HPDE6-E6E7 (cell line): ENCODE measurements around the gene DLD.
"Not testable (repeated sequence)": the region's sequence is repeated elsewhere in the genome, so short reads cannot be mapped to it uniquely, and the experiment has no call there.

ENCODE experiments used
- DNase-seq: peaks from one replicate; pipeline ENCODE4 v3.0.0; 2011; ENCODE audit warnings: missing footprints; ENCODE audit errors: extremely low spot score

Gene DLD

DNA sequence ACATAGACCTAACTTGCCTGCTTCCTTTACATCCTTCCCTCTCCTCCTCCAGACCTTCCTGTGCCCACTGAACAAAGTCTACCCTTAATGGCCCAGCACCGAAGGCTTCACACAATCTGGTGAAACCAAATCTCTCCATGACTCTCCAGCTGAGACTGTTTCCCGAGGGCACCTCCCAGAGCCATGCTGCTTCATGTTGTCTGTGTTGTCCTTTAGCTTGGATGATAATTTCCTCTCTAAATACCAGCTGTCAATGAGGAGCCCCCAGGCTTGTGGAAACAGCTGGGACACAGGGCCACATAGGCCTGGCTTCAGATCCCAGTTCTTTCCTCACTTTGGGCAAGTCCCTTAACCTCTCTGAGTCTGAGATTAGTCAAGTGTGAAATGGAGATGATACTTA, 54.3 kb downstream of the DLD start:
- no peak for DNase-seq

GRCh38 chr7:107946451-107946850, 55.5 kb downstream of the DLD start:
- no peak for DNase-seq

- DNase-seq, result no peak
Observed at GRCh38 chr7:107946881-107947280, 55.9 kb downstream of the DLD start.

DNA sequence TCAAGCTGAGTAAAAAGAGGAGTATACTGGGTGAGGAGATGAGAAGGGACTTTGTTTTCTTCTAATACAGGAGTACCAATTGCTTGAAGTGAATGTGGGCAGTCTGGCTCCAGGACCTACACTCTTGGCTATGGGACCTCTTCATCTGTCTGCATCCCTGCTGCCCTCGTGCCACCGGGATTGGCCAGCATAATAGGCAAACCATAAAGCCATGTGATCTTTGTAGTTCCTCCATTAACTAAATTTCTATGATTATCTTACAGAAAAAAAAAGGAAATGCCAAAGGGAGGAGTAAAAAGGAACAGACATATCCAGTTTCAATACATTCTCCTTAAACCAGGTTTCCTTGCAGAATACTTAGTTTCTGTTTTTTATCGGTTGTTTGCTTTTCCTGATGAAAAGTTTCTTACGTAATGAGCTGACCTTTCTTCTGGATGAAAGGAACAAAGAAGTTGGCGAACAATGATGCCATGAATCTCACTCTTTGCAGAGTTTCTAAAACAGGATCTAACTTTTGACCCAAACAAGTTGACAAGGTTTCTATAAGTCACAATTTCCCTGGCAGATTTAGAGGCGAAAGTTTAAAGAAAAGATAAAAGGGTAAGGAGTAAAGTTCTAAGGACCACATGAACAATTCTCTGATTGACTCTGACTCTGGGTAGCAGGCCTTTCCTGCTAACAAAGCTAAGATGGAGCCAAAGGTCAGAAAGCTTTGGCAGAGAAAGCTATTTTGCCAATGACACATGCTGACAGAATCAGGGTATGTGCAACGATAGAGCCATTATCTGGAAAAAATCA, 57.9 kb downstream of the DLD start:
- DNase-seq, result peak; percentile 74

DNA sequence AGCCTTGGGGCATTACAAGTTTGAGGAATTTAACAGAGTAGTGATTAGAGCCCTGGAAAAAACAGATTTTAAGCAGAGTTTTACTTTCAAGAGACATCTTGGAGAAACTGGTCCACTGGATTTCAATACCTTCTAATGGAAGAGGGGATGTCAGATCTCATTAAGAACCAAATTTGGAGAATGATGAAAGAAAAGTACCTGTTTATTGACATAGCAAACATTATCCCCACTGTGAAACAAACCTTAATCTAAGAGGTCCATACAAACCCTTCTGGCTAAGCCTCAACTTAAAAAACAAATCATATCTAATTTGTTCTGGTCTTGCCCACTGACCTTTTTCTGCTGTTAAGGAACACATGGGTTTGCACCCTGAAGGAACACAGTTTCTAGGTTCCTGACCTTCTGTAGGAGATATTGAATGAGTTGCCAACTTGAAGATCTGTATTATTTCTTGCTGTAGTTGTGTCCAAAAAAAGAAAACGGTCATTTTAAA, 58.5 kb downstream of the DLD start:
- DNase-seq, result no peak

DNA sequence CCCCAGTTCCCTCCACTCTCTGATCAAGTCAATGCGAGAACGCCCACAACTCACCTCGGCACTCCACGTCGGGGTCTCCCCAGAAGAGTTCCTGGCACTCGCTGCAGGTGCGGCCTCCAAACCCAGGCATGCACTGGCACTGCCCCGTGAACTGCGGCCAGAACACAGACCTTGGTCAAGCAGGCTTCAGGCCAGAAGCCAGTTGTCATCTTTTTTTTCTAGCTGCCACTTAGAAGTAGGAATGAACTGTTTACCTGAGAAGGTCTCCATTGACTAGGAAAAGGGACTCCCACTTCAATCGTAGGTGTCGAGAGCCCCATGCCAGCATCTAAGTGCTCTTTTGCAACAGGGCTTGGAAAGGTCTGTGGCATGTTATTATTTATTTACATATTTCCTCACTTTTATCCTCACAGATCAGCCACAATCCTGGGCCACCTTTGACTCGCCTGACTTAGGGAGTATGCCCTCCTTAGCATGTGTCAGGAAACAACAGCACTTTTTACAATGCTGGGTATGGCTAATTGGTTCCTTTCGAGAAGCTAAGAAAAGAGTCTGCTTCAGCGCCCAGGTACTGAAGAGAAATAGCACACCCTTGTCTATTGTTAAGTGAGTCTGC, 60.3 kb downstream of the DLD start:
- DNase-seq, result no peak

DNA sequence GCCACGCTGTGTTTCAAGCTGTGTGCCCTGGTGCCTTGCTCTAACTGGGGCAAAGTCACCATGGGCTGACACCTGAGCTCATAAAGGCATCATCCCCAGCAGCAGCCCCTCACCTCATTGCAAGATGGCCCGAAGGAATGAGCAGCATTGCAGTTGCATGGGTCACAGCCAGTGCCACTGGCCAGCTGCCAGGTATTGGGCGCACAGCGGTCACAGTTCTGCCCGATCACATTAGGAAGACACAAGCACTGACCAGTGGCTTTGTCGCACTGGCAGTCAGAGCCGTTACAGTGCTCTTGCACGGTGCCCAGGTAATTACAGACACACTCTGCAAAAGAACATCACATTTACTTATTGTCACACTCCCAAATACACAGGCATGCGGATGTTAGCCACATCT, 60.9 kb downstream of the DLD start:
- DNase-seq, result no peak

DNA sequence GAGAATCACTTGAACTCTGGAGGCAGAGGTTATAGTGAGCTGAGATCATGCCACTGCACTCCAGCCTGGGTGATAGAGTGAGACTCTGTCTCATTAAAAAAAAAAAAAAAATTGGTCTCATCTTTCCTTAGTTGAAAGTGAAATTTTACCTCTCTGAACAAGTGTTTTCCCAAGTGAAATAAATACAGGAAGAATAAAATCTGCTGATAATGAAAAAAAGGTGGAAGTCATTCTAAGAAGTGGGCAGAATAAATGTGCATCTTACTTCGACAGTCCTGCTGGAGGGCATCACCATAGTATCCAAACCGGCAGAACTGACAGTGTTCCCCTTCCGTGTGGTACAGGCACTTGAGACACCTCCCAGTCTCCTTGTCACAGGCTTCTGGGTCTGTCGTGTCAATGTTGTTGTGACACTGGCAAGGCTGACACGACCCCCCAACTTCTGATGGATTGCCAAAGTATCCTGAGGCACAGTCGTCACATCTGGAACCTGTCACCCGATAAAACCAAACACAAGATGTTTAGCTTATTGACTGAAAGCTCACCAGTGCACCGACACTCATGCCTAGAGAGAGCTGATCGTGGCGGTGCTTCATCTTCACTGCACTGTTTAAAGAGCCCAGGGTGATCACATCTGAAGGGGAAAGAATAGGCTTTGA, 62.4 kb downstream of the DLD start:
- DNase-seq, result no peak

GRCh38 chr7:107953924-107954303, 62.9 kb downstream of the DLD start:
- DNase-seq, result no peak

- no peak for DNase-seq
Observed at GRCh38 chr7:107955394-107955793, 64.4 kb downstream of the DLD start.

GRCh38 chr7:107956950-107957349, 66.0 kb downstream of the DLD start:
- DNase-seq, result not testable (repeated sequence)

- DNase-seq, result no peak
Observed at GRCh38 chr7:107957436-107957835, 66.5 kb downstream of the DLD start.

DNA sequence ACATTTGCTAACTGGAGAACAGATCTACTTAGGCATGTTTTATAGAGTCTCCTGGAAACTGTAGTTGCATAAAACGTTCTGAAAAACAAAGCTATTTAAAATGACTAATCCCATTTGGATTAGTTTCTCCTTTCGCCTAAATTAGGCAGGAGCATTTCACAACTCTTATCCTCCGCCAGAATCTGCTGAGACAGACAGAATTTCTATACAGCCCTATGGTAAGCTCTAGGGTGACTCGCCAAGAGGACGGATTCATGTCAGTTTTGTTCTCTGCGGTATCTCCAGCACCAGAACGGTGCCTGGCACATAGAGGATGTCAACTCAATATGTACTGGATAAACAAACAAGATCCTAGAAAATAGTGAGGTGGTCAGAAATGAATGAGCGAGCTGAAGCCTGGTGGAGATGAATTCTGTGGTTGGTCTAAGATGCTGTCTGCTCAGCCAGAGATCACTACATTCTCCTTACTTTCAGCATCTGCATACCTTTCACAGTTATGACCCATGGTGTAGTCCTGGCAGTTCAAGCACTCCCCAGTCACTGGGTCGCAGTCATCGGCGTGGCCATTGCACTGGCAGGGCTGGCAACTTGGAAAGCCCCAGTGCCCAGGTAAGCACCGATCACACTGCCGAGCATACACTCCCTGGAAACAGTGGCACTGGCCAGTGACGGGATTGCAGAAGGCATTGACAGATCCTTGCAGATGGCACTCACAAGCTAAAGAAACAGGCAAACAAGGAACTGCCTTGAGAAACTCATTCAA, 68.0 kb downstream of the DLD start:
- DNase-seq, result no peak

DNA sequence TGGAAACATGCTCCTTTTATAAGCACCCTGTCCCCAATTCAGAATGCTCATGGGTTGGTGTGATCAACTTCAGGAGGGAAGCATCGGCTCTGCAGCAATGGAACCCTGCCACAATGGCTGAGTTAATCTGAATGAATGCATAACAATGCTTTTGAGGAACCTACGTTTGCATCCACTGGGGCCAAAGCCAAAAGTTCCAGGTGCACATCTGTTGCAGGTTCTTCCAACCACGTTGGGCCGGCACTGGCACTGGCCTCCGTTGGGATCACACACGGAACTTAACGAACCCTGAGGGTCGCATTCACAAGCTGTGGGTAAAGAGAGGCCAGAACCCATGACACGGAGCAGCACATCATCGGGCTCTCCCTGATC, 68.5 kb downstream of the DLD start:
- no peak for DNase-seq

DNA sequence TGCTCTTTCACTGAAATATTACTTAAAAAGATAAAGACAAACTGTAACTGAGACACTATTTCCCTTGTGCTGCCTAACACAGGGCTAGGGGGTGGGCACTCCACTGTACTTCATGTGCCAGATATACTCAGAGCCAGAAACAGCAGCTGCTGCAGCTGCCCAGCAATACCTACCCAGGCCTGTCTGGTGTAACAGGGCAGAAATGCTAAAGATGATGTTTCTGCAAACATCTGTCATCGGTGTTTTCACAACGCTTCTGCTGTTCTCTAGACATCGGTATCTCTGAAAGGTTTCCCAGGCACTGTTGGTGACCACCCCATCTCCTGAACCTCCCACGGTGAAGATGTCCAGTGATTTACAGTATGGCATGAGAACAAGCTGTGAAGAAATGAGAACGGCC, 69.3 kb downstream of the DLD start:
- DNase-seq, result no peak

DNA sequence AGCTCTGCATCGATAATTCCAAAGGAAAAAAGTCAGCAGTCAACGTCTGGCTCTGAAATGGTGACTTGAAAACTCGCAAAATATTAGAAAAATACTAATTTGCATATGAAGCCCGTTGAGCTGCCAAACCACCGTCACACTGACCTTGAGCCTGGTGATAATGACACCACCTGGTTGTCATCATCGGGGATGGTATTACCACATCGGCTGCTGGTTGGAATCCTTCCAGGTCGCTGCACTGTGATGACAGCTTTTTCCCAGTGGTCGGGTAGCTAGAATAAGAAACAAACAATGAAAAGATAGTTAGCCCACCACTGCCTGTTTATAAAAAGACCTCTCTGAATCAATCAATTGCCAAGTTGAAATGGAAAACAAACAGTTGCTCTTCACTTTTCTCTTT, 70.4 kb downstream of the DLD start:
- no peak for DNase-seq

DNA sequence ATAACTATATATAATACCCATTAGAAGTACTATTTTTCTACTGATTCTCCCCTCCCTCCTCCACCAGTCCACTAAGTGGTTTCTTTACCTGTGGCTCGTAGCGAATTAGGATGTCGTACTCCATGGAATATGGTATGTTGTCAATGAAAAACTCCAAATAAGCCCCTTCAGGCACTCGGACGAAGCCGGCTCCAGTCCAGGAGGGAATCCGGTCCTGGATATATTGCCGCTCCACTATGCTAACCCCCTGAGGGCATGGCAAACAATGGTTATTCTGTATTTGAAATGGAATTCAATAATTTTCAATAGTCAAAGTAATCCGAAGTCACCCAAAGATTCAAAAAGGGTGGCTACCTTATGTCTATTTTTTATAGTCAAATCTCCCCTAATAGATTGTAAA, 71.8 kb downstream of the DLD start:
- DNase-seq, result no peak

- no peak for DNase-seq
Observed at GRCh38 chr7:107964510-107964909, 73.5 kb downstream of the DLD start.

GRCh38 chr7:107966711-107967110, 75.7 kb downstream of the DLD start:
- peak; percentile 40 for DNase-seq

GRCh38 chr7:107967420-107967819, 76.4 kb downstream of the DLD start:
- no peak for DNase-seq

- no peak for DNase-seq
Observed at GRCh38 chr7:107968449-107968848, 77.5 kb downstream of the DLD start.

DNA sequence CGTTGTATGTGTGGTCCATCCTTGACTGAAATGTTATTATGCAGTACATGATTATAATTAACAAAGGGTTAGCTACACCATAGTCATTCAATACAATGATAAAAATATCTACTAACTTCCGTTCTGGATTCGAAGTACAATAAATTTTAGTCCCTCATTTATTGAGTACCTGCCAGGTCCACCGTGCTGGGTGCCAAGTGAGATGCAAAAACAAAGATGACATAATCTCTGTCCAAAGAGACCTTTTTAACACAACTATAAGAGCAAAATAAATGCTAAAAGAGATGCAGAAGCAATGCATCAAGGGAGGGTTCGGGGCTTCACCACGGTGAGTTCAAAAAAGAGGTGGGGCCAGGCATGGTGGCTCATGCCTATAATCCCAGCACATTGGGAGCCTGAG, 78.9 kb downstream of the DLD start:
- DNase-seq, result no peak
